Esophagus (tissue), 2 donors: Measurements from ENCODE around the gene SPATA21. TPM values are rescaled to one million over a fixed set of nuclear protein-coding genes. Genes with fewer than 3 reads are reported as not detected.
"Not testable (repeated sequence)": the region's sequence is repeated elsewhere in the genome, so short reads cannot be mapped to it uniquely, and the experiment has no call there.

Source experiments
- H3K27ac ChIP-seq, 2 donors: one replicate each; pipeline ENCODE4 v1.5.1; 2013; ENCODE audit warnings: low read depth in 2 of 2, mild to moderate bottlenecking in 2 of 2, inconsistent platforms in 1 of 2, low read length in 1 of 2, moderate library complexity in 1 of 2
- H3K27me3 ChIP-seq, 2 donors: one replicate each; pipeline ENCODE4 v1.6.1; 2013; ENCODE audit warnings: low read length in 2 of 2, control low read depth in 1 of 2, mild to moderate bottlenecking in 1 of 2; ENCODE audit not compliant: insufficient read depth in 2 of 2, control insufficient read depth in 1 of 2
- H3K36me3 ChIP-seq, 2 donors: one replicate each; pipeline ENCODE4 v1.6.1; 2013; ENCODE audit warnings: low read length in 1 of 2; ENCODE audit not compliant: control insufficient read depth in 2 of 2, insufficient read depth in 2 of 2
- H3K4me1 ChIP-seq, 2 donors: one replicate each; pipeline ENCODE4 v1.6.1; 2013; ENCODE audit warnings: low read length in 1 of 2; ENCODE audit not compliant: control insufficient read depth in 2 of 2, insufficient read depth in 2 of 2
- H3K4me3 ChIP-seq, 2 donors: one replicate each; pipeline ENCODE4 v1.5.1; 2013; ENCODE audit warnings: low read length in 2 of 2, mild to moderate bottlenecking in 2 of 2, low read depth in 1 of 2, moderate library complexity in 1 of 2
- H3K9me3 ChIP-seq, 2 donors: one replicate each; pipeline ENCODE4 v1.6.1; 2013; ENCODE audit warnings: mild to moderate bottlenecking in 2 of 2, low read depth in 1 of 2, low read length in 1 of 2, moderate library complexity in 1 of 2; ENCODE audit not compliant: control insufficient read depth in 2 of 2, insufficient read depth in 1 of 2
- WGBS, 2 donors: extraction: QIAGEN DNeasy Blood & Tissue Kit; methylation state at CpG; one replicate each; pipeline ENCODE4 v1.1.7; 2013; 5-methylcytosine and 5-hydroxymethylcytosine counted together
- polyA plus RNA-seq, 2 donors: library from polyadenylated mRNA; stranded (reverse); fragments of 200-250 nt; gene quantifications; one replicate each; pipeline ENCODE4 v1.2.3, GENCODE V29; 2013
- donor health status: healthy with polysubstance abuse.
- donor health status: Bipolar disorder and iron deficiency.

The SPATA21 gene
- polyA plus RNA-seq, 2 donors, result 0.08 to 0.13 TPM

- not testable (repeated sequence) for H3K36me3 ChIP-seq, H3K27me3 ChIP-seq, H3K4me3 ChIP-seq, H3K4me1 ChIP-seq, H3K27ac ChIP-seq, H3K9me3 ChIP-seq
- WGBS, 2 donors, result 67 to 81% methylated on average over 3 of the region's 3 CpGs
Measured at GRCh38 chr1:16365146-16365498, 72.1 kb downstream of the SPATA21 start.

GRCh38 chr1:16356867-16357266, 80.4 kb downstream of the SPATA21 start:
- H3K27ac ChIP-seq, result no peak overlapping the region
- peaks cover 0 to 3% of the 10 kb centered on the region in 2 donors for H3K4me1 ChIP-seq
- H3K9me3 ChIP-seq, result no peaks in the 10 kb centered on the region
- H3K36me3 ChIP-seq, result no peaks in the 10 kb centered on the region
- H3K4me3 ChIP-seq, result no peak overlapping the region
- H3K27me3 ChIP-seq, result no peaks in the 10 kb centered on the region
- 81 to 90% methylated on average over 3 of the region's 3 CpGs for WGBS, 2 donors

GRCh38 chr1:16354619-16355018, 82.6 kb downstream of the SPATA21 start:
- no peaks in the 10 kb centered on the region for H3K36me3 ChIP-seq
- H3K27me3 ChIP-seq, result no peaks in the 10 kb centered on the region
- H3K4me3 ChIP-seq, result no peak overlapping the region
- WGBS, 2 donors, result 95 to 97% methylated on average over 2 of the region's 2 CpGs
- no peak overlapping the region for H3K27ac ChIP-seq
- peaks cover 0 to 3% of the 10 kb centered on the region in 2 donors for H3K4me1 ChIP-seq
- H3K9me3 ChIP-seq, result no peaks in the 10 kb centered on the region

- no peaks in the 10 kb centered on the region for H3K36me3 ChIP-seq
- H3K4me3 ChIP-seq, result peak overlapping the region; percentile 69 to 91
- no peaks in the 10 kb centered on the region for H3K27me3 ChIP-seq
- 52 to 57% methylated on average over 11 of the region's 11 CpGs for WGBS, 2 donors
- H3K9me3 ChIP-seq, result no peaks in the 10 kb centered on the region
- H3K27ac ChIP-seq, result peak overlapping the region; percentile 89 to 90
- peaks cover 0 to 3% of the 10 kb centered on the region in 2 donors for H3K4me1 ChIP-seq
Measured at GRCh38 chr1:16352842-16353535, 84.2 kb downstream of the SPATA21 start.

- no peaks in the 10 kb centered on the region for H3K9me3 ChIP-seq
- WGBS, 2 donors, result 0% methylated on average over 73 to 81 of the region's 81 CpGs
- H3K36me3 ChIP-seq, result no peaks in the 10 kb centered on the region
- H3K4me3 ChIP-seq, result peak within 1 kb of the TSS; percentile 69 to 91
- H3K27ac ChIP-seq, result peak within 1 kb of the TSS; percentile 89 to 90
- peaks cover 0 to 3% of the 10 kb centered on the region in 2 donors for H3K4me1 ChIP-seq
- H3K27me3 ChIP-seq, result no peaks in the 10 kb centered on the region
Measured at GRCh38 chr1:16351994-16352841, 85.0 kb downstream of the SPATA21 start, which contains the start of gene FBXO42. TSS of gene FBXO42 (minus strand) at chr1:16352480. CDS start at chr1:16315418, 37,062 bp downstream.

- Histone ChIP-seq H3K9me3 (no peaks in the 10 kb centered on the region), H3K27me3 (no peaks in the 10 kb centered on the region), H3K27ac (peak overlapping the region; percentile 89 to 90), H3K36me3 (no peaks in the 10 kb centered on the region), H3K4me3 (peak overlapping the region; percentile 69 to 91), H3K4me1 (peaks cover 0 to 3% of the 10 kb centered on the region in 2 donors)
- WGBS, 2 donors, result 0% methylated on average over 20 of the region's 20 CpGs
Measured at GRCh38 chr1:16351456-16351993, 85.7 kb downstream of the SPATA21 start.

GRCh38 chr1:16349847-16350406, 87.3 kb downstream of the SPATA21 start:
- Histone ChIP-seq H3K36me3 (no peaks in the 10 kb centered on the region), H3K27me3 (no peaks in the 10 kb centered on the region), H3K4me1 (peaks cover 0 to 3% of the 10 kb centered on the region in 2 donors), H3K27ac (no peak overlapping the region), H3K9me3 (no peaks in the 10 kb centered on the region), H3K4me3 (no peak overlapping the region)
- 61 to 66% methylated on average over 2 of the region's 2 CpGs for WGBS, 2 donors

Other genes with a start within 250 kb of the SPATA21 start
- 10 to 100 TPM; 20.1 to 31.1 TPM for gene ARHGEF19, start 224.8 kb downstream of the SPATA21 start, polyA plus RNA-seq
- gene CPLANE2, start 200.2 kb downstream of the SPATA21 start, polyA plus RNA-seq, result 1 to 10 TPM; 3.2 to 4.1 TPM
- gene FBXO42, start 84.9 kb downstream of the SPATA21 start, polyA plus RNA-seq, result 10 to 100 TPM; 11.6 to 12.4 TPM
- 10 to 100 TPM; 48.5 to 69.6 TPM for gene SZRD1, start 70.2 kb downstream of the SPATA21 start, polyA plus RNA-seq
- gene NECAP2, start 3.3 kb upstream of the SPATA21 start, polyA plus RNA-seq, result 10 to 100 TPM; 26.3 to 32.5 TPM
- gene RNU1-1, start 76.9 kb upstream of the SPATA21 start, polyA plus RNA-seq, result not detected
- gene NBPF1, start 176.1 kb upstream of the SPATA21 start, polyA plus RNA-seq, result 1 to 10 TPM; 3.5 to 5.4 TPM
- not detected for gene RNU1-3, start 229.5 kb upstream of the SPATA21 start, polyA plus RNA-seq